Fibroblast of the conjunctiva (primary cell): ENCODE results near the gene THOP1.

Experiments
- DNase-seq: peaks from one replicate; pipeline ENCODE4 v3.0.0-alpha.2; 2010; ENCODE audit warnings: low read depth

The THOP1 gene

DNA sequence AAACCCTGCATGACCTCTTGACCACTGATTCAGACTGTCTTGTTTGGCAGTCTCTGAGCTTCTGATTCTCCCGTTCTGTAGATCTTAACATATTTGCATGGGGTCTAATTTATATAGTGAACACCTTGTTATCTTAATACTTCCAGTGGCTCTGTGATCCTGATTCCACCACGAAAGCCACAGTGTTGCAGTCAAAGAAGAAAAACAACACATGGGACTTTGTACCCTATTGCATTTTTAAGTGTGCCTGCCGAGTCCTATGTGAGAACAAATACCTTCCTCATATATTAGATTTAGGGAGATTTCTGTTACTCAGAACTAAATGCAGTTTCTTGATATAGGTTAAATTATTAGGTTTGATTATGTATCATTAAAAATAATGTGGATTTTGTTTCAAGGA lies 69.5 kb downstream of the THOP1 start:
- no peak for DNase-seq

DNA sequence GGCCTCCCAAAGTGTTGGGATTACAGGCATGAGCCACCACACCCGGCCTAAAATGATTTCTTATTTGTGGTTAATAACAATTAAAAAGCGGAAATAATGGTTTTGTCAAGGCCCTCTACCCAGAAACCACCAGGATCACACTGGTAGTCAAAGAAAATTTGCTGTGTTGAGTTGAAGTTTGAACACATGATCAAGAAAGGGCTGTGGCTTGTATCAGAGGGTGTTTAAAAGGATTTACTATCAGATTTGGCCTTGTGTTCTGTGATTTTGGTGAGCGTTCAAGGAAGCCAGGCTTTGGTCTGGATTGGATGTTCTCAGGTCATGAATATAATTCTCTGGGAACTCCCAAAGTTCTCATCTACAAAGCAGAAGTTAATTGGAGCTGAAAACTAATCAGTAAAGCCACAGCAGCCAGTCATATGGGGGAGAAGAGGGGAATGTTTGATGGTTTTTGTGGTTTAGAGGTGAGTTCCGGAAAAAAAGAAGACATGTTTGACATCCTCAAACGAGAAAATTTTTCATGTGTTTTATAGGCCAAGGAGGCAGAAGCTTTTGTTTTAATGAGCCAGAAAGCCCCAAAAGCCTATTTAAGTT lies 71.3 kb downstream of the THOP1 start:
- DNase-seq: no peak

DNA sequence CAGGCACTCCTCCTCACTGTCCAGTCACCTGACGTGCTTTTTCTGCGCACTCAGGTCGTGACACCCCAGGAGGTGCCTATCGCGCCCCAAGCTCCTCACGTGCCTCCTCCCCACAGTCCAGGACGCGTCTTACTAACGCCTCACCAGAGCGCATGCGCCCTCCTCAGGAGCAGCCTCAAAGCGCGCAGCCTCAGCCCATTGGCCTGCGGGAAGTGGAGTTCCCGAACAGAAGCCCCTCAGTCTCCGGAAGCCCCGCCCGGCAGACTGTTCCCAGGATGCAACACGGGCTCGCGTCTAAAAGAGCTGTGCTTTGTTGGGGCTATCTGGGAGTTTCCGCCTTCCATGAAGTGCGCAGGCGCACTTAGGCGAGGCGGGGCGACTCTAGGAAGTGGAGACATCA lies 73.6 kb downstream of the THOP1 start:
- DNase-seq: no peak

DNA sequence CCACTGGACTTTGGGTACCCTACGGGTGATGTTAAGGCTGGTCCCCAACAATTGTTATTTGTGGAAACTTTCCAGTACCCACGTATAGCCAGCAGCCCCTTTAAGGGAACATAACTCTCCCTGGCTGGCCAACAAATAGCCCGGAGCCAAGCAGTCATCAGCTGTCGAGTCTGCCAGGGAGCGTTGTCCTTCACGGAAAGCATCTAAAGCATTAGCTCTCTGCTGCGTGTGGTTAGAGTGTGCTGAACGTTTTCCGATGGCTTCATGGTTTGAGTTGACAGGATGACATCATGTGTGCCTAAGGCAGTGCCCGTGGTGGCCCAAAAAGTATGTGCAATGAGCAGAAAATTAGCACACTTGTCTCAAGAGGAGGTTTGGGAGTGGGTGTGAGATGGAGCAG lies 78.5 kb downstream of the THOP1 start:
- no peak for DNase-seq
